ENCODE measurements around the gene TMEM208.

GRCh38 chr16:67260426-67261063 is 33.6 kb downstream of the TMEM208 start:
- no peak for TF ChIP-seq TP53 (CRISPR knock-in tag; IDR thresholded peaks at IDR 0.05)
- no peak for TF ChIP-seq POLR2A (IDR thresholded peaks at IDR 0.05; ENCODE audit: low read length)
- TF ChIP-seq, protein P1, sequence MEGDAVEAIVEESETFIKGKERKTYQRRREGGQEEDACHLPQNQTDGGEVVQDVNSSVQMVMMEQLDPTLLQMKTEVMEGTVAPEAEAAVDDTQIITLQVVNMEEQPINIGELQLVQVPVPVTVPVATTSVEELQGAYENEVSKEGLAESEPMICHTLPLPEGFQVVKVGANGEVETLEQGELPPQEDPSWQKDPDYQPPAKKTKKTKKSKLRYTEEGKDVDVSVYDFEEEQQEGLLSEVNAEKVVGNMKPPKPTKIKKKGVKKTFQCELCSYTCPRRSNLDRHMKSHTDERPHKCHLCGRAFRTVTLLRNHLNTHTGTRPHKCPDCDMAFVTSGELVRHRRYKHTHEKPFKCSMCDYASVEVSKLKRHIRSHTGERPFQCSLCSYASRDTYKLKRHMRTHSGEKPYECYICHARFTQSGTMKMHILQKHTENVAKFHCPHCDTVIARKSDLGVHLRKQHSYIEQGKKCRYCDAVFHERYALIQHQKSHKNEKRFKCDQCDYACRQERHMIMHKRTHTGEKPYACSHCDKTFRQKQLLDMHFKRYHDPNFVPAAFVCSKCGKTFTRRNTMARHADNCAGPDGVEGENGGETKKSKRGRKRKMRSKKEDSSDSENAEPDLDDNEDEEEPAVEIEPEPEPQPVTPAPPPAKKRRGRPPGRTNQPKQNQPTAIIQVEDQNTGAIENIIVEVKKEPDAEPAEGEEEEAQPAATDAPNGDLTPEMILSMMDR (IDR thresholded peaks at IDR 0.05): peak; percentile 58
- TF ChIP-seq RAD21 (conservative IDR thresholded peaks at IDR 0.05 in 1 of 2, IDR thresholded peaks at IDR 0.05 in 1 of 2): peak; percentile 69 to 77
- no peak for TF ChIP-seq NR3C1 (IDR thresholded peaks at IDR 0.05)
- no peak for TF ChIP-seq EP300 (IDR thresholded peaks at IDR 0.05)
- peak; percentile 68 for TF ChIP-seq SMC3 (IDR thresholded peaks at IDR 0.05)
- TF ChIP-seq HEYL (CRISPR knock-in tag; IDR thresholded peaks at IDR 0.05): no peak
- TF ChIP-seq MAFK (IDR thresholded peaks at IDR 0.05; ENCODE audit: partially characterized antibody): no peak
- TF ChIP-seq ESRRA (IDR thresholded peaks at IDR 0.05; ENCODE audit: borderline replicate concordance, low read length): no peak
- TF ChIP-seq MAX (IDR thresholded peaks at IDR 0.05): no peak
- no peak for TF ChIP-seq RNF2 (IDR thresholded peaks at IDR 0.05; ENCODE audit: borderline replicate concordance, low read depth)
- no peak for TF ChIP-seq EHMT2 (IDR thresholded peaks at IDR 0.05; ENCODE audit: low read depth)

Measured in A549 (cell line).